HG02981 (cell line): ENCODE measurements around the gene PICK1.

ENCODE experiments used
- ATAC-seq: cut with Tn5 transposase; IDR thresholded peaks from one replicate; pipeline ENCODE4 v1.9.1; 2021; ENCODE audit warnings: mild to moderate bottlenecking, moderate library complexity; ENCODE audit not compliant: unreplicated experiment

Gene PICK1

DNA sequence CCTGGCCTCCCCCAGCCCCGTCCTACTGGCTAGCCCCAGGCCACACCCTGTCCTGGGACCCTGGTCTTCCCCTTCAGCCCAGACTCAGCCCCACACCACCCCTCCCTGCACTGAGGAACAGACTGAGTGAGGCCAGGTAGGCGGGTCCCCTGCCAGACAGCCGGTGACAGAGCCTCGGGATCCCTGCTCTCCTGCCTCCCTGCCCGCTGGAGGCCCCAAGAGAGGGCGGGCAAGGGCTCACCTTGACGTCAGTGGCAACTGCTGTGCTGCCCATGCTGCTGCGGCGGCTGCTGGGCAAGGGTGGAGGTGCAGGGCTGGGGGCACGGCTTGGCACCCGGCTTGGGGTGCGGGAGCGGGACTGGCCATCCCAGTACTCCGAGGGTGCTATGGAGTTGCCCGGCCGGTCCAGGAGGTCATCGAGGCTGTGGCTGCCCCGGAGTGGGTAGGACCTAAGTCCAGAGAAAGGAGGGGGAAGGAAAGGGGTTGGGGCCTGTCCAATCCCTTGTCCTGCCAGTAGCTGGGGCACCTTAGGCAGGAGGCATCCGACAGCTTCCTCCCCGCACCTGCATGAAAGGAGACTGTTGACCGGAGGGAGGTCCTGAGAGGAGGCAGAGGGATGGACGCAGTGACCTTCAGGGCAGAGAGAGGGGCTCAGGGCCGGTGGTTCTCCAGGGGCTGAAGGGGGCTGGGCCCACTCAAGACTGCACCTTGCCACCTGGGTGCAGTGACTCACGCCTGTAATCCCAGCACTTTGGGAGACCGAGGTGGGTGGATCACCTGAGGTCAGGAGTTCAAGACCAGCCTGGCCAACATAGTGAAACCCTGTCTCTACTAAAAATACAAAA lies 29.0 kb downstream of the PICK1 start:
- ATAC-seq: no peak

- no peak for ATAC-seq
Observed at GRCh38 chr22:38086942-38087341, 29.7 kb downstream of the PICK1 start.

DNA sequence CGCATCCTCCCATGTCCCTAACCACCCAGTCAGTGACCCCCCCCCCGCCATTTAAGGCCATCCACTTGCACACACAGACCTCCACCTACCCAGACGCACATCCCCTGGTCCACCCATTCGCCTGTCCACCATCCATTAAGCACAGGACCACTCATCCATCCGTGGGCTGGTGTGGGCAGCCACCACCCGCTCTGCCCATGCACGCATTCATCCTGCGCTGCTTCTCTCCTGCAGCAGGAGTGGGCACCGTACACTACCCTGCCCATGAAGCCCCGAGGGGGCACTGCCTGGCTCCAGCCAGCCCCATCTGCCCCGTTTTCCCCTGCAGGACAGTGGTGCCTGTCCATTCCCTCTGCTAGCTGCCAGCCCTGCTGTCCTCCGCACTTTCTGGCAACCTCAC lies 30.7 kb downstream of the PICK1 start:
- ATAC-seq: no peak

GRCh38 chr22:38088629-38089473 lies 31.6 kb downstream of the PICK1 start:
- ATAC-seq: no peak

DNA sequence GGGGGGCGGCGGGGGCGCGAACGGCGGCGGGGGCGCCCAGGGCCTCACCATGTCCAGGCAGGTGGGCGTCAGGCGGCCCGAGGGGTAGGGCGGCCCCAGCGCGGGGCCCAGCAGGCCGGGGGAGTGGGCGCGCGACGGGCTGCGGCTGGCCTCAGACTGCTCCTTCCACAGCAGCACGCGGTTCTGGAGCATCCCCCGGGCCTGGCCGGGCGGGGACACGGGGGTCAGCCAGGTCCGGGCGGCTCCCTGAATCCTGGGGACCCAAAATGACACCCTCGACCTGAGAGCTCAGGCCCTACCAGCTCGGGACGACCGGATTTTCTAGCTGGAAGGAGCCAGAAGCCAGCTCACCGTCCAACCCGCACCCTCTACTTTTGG lies 32.3 kb downstream of the PICK1 start:
- no peak for ATAC-seq

DNA sequence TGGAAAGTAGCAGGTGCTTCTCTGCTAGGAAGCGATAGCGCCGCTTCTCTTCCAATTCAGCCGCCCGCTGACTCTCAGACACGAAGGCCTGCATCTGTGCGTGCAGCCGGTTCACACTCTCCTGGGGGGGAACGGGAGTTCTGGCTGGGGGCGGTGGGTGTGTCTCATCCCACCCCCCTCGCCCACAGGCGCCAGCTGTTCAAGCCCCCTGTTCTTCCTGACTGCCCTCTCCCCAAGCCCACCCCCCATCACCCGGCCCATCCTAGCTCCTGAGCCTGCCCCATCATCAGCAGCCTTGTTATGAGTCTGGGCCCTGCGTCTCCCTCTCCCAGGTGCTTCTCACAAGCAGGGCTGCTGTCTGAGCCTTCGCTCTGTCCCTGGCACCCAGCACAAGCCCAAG lies 39.9 kb downstream of the PICK1 start:
- ATAC-seq: no peak

- no peak for ATAC-seq
Observed at GRCh38 chr22:38097557-38098409, 40.6 kb downstream of the PICK1 start.

DNA sequence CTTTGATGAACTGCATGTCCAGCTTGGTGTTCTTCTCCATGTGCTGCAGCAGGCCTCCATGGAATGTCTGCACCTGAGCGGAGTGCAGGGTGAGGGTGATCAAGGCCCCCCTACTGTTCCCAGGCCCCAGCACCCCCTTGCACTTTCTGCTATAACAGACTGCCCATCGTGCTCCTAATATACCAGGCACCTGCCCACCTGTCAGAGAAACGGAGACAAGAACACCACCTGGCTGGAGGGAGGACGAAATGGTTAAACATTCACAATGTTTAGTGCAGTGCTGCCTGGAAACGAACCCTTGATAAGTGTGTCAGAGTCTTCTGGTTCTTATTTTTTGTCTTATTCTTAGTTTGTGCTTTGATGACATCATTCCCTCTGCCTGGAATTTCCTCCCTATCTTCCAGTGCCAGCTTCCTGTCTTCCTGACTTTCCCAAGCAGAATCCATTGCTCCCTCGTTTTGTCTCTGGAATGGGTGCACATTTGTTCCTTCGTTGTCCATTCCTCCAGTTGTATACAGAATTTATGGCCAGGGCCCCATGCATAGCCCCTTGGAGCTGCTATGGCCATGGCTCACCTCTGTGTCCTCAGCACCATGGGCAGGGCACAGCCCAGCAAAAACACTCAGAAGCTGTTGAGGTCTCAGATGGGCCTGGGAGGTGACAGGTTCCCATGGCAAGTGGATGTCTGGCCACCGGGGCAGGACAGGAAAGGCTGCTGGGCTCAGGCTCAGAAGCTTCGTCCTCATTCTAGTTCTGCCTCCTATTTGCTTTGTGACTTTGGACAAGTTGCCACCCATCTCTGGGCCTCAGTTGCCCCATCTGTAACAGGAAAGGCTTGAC lies 41.4 kb downstream of the PICK1 start:
- ATAC-seq: no peak

- no peak for ATAC-seq
Observed at GRCh38 chr22:38103641-38104040, 46.4 kb downstream of the PICK1 start.

DNA sequence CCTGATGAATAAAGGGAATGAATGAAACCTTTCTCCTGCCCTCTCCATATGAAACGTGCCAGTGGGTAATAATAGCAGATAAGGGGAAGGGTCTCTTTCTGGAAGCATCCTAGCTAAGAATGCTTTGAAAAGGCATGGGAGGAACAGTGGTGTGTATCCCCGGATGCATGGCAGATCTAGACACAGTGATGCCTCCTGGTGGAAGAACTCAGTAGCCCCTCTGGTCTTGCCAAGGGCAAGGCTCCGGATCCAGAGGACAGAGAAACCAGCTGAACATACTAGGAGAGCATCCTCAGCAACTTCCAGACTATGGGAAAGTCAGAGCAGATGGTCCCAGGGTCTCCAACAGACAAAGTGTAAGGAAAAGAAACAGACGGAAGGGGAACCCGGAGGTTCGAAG lies 46.9 kb downstream of the PICK1 start:
- no peak for ATAC-seq

DNA sequence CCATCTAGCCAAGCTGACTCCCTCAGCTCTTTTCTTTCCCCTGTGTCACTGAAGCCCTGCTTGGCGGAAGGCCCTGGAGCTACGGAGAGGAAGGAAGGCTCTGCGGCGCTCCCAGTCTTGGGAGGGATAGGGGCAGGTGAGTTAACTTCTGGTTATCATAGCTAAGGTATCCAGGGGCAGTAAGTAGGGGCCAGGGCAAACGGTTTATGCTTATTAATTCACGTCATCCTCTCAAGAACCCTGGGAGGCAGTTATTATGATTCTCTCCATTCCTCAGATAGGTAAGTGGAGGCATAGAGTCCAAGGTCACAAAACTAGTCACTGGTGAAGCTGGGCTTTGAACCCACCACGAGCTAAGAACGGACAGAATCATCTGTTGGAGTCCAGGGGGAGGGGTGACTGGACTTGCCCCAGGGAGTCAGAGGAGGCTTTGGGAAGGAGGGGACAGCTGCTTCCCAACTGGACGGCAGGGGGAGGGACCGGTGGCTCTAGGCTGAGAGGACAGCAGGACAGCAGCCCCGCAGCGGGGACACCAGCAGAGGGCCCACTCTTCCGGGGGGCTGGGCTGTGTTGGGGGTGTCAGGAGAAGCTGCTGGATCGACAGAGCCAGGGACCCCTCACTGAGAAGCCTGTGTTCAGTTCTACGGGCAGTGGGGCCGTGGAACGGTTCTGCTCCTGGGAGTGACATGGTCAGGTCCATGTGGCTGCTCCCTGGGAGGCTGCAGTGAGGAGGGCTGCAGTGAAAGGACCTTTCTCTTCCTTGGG lies 49.8 kb downstream of the PICK1 start:
- ATAC-seq: no peak

GRCh38 chr22:38107692-38108515 lies 50.7 kb downstream of the PICK1 start:
- no peak for ATAC-seq

DNA sequence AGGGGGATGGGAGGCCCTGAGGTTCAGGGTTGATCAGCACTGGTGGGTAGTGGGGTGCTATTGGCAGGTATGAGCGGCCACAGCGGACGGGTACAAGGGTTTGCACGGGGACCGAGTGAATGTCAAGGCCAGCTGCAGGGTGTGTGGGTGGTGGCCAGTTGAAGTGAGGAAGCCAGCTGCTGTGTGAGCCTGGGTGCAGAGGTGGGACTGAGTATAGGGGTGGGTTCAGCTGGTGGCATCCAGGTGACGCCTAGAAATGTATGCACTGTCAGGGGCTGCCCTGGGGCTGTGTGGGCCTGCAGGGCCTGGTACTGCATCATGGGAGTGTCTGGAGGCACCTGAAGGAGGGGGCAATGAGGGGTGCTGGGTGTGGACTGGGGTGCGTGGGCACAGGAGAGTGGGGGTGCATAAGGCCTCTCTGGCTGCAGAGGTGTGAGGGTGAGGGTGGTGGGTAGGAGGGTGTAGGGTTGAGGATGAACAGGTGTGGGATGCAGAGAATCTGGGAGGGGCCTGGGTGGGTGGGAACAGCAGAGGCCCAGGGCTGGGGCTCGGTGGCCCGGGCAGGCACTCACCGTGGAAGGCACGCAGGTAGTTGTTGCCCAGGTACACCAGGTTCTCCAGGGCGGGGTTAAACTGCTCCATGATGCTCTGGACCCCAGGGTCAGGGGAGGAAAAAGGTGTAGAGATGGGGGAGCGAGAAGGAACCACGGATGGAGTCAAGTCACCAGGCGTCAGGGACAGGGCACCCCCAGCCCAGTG lies 51.5 kb downstream of the PICK1 start:
- ATAC-seq: no peak

GRCh38 chr22:38109371-38110001 lies 52.3 kb downstream of the PICK1 start:
- ATAC-seq: no peak

- no peak for ATAC-seq
Observed at GRCh38 chr22:38110008-38110862, 53.0 kb downstream of the PICK1 start, which contains the start of gene BAIAP2L2. Gene BAIAP2L2 (minus strand): TSS chr22:38110684. CDS start chr22:38110525, 159 bp downstream.
